GM23338 (cell line): ENCODE results near the gene LCP1.
A peak's percentile ranks its signal among the peaks of the same experiment; 100 is the strongest.

Source experiments
- CREB1 ChIP-seq: fragments of 250-450 bp; sonication (Bioruptor Pico); IDR thresholded peaks from 2 replicates; pipeline ENCODE4 v1.5.0; 2020; ENCODE audit warnings: low read depth, mild to moderate bottlenecking, moderate library complexity
- CTCF ChIP-seq, 2 experiments: fragments of 200-600 bp in 1 of 2; sonication (generic) in 1 of 2; conservative IDR thresholded peaks; 2 replicates each; pipeline versions ENCODE4 v1.5.1 to v1.6.1; 2016 to 2017; ENCODE audit warnings: antibody characterized with exemption in 2 of 2, low read depth in 2 of 2, mild to moderate bottlenecking in 2 of 2, moderate library complexity in 1 of 2
- EZH2 ChIP-seq: fragments of 200-600 bp; sonication (generic); IDR thresholded peaks from one replicate; pipeline ENCODE4 v1.8.0; 2017; ENCODE audit warnings: antibody characterized with exemption, mild to moderate bottlenecking, low read depth; ENCODE audit not compliant: unreplicated experiment
- EZH2phosphoT487 ChIP-seq: fragments of 200-600 bp; sonication (generic); IDR thresholded peaks from one replicate; pipeline ENCODE4 v1.8.1; 2018; ENCODE audit warnings: antibody characterized with exemption; ENCODE audit not compliant: unreplicated experiment
- JUNB ChIP-seq: IDR thresholded peaks from one replicate; pipeline ENCODE4 v1.6.1; 2016; ENCODE audit warnings: antibody characterized with exemption; ENCODE audit not compliant: unreplicated experiment
- POLR2AphosphoS5 ChIP-seq: IDR thresholded peaks from 2 replicates; pipeline ENCODE4 v1.6.1; 2016; ENCODE audit warnings: antibody characterized with exemption, low read depth
- REST ChIP-seq: IDR thresholded peaks from one replicate; pipeline ENCODE4 v1.6.1; 2018; ENCODE audit warnings: antibody characterized with exemption; ENCODE audit not compliant: unreplicated experiment
- ZNF114 ChIP-seq: fragments of 250-450 bp; sonication (Bioruptor Pico); IDR thresholded peaks from 2 replicates; pipeline ENCODE4 v1.5.0; 2020; ENCODE audit warnings: mild to moderate bottlenecking, moderate library complexity

DNA sequence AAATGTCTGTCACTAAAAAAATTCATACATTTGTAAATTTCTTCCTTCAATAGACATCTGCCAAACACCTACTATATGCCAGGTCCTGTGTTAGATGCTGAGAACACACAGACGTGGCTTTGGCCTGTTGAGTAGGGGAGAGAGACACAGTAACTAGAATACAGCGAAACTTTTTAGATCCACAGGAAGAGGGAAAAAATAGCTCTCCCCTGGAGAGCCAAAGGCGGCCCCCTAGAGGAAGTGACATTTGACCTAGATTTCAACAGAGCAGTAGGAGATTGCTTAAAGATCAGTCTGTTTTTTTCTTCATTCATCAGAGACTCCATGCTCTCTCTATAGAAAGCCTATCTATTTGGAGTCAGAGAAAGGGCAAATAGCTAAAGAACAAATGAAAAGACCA lies 11.3 kb downstream of the LCP1 start:
- TF ChIP-seq CTCF (conservative IDR thresholded peaks at IDR 0.05; ENCODE audit: low read depth in 2 of 2): peak in 1 of 2 experiments; percentile 16; a peak in 1 of 4 replicates
- TF ChIP-seq EZH2phosphoT487: no peak
- TF ChIP-seq EZH2: no peak
- no peak for TF ChIP-seq ZNF114 (CRISPR knock-in tag)
- no peak for TF ChIP-seq REST
- no peak for TF ChIP-seq POLR2AphosphoS5
- TF ChIP-seq CREB1: no peak
- no peak for TF ChIP-seq JUNB
